HG03108 (cell line): ENCODE measurements around the gene TMEM62.
"Not testable (repeated sequence)": the region's sequence is repeated elsewhere in the genome, so short reads cannot be mapped to it uniquely, and the experiment has no call there.

Experiments used
- ATAC-seq: cut with Tn5 transposase; IDR thresholded peaks from one replicate; pipeline ENCODE4 v1.9.1; 2021; ENCODE audit warnings: moderate library complexity; ENCODE audit not compliant: unreplicated experiment

Gene TMEM62

DNA sequence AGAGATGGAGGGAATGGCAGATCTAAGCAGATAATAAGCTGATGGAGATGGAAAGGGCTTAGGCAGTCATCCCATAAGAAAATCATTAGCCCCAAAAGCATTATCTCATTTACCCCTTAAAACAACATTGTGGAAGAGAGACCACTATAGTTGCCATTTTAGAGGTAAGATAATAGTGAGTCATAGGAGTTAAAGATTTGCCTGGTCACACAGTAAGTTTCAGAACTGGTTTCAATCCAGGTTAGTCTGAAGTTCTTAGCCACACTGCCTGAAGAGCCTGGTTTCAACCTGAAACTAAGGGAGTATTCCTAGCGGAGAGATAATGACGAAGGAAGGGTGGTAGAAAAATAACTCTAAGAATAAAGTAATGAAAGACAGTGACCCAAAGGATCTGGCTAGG is 14.6 kb upstream of the TMEM62 start:
- ATAC-seq: no peak

- ATAC-seq: no peak
Measured at GRCh38 chr15:43121863-43122262, 11.5 kb upstream of the TMEM62 start.

- ATAC-seq: no peak
Measured at GRCh38 chr15:43125100-43125661, 8.2 kb upstream of the TMEM62 start.

DNA sequence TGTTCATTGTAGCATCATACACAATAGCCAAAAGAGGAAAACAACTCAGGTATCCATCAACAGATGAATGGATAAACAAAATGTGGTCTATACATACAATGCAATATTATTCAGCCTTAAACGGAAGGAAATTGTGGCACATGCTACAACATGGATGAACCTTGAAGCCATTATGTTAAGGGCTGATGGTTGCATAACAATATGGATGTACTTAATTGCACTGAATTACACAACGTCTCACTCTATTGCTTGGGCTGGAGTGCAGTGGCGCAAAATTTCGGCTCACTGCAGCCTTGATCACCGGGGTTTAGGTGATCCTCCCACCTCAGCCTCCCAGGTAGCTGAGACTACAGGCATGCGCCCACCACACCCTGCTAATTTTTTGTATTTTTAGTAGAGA is 7.0 kb upstream of the TMEM62 start:
- no peak for ATAC-seq

DNA sequence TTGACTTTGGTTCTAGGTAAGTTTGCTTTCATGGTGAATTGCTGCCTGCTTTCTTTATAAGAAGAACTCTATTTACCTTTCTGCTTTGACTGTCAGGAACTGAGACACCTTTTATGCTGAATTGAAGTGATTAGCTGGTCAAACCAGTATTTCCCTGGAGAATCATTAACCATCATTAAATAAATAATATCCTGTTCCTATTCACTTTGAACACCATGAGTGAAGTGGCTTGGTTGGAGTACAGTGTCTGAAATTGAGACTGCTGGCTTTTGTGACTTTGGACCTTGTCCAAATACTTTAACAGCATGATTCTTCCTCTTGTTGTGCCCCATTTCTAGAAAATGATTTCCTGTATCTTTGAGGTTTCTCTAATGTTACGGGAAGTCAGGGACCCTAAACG is 5.6 kb upstream of the TMEM62 start:
- no peak for ATAC-seq

GRCh38 chr15:43128174-43128979 is 5.0 kb upstream of the TMEM62 start:
- not testable (repeated sequence) for ATAC-seq

DNA sequence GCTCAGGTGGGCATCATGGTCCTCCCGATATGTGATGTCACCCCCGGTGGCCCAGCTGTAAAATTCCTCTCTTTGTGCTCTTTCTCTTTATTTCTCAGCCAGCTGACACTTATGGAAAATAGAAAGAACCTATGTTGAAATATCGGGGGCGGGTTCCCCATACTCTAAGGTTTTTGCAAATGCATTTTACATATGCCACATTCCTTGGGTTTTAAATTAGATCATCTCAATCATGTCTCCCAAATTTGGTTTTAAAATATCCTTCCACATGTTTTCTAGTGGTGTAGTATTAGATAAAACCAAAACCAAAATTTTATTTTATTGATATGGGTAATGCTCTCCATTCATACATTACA is 4.4 kb upstream of the TMEM62 start:
- ATAC-seq: no peak

DNA sequence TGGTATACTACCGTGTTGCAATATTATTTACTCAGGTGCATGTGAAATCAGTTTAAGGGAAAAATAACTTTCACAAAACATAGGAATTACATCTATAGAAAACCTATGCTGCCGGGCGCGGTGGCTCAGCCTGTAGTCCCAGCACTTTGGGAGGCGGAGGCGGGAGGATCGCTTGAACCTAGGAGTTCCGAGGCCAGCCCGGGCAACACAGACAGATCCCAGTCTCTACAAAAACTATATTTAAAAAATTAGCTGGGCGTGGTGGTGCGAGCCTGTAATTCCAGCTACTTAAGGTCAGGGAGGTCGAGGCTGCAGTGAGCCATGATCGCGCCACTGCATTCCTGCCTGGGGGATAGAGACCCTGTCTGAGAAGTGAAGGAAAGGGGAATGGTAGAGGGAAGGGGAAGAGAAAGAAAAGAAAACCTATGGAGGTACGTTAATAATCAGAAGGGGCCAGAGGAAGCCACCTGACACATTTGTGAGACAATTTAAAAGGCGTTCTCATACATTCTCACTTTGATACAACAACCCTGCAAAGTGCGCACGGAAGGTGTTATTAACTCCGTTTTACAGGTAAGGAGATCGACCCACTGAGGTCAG is 456 bp upstream of the TMEM62 start:
- no peak for ATAC-seq

- no peak for ATAC-seq
Measured at GRCh38 chr15:43134157-43134635, 810 bp downstream of the TMEM62 start.

DNA sequence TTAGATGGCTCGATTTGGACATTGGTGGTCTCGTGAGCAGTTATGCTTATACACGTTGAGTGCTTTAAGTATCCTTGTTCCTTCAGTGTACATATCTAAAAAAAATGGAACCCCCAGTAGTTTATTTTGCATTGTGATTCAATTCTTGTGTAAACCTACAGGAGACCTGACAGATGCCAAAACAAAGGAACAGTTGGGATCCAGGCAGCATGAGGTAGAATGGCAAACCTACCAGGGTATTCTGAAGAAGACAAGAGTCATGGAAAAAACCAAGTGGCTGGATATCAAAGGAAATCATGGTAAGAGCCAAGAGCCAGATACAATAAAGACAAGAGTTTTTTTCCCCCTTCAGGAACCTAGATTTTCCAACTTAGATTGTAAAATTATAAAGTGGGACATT is 2.0 kb downstream of the TMEM62 start:
- ATAC-seq: no peak

GRCh38 chr15:43143203-43143941 is 10.0 kb downstream of the TMEM62 start:
- no peak for ATAC-seq

GRCh38 chr15:43144512-43144911 is 11.1 kb downstream of the TMEM62 start:
- no peak for ATAC-seq

- no peak for ATAC-seq
Measured at GRCh38 chr15:43146184-43146583, 12.8 kb downstream of the TMEM62 start.

- ATAC-seq: no peak
Measured at GRCh38 chr15:43150191-43150929, 17.0 kb downstream of the TMEM62 start.

GRCh38 chr15:43151688-43152087 is 18.3 kb downstream of the TMEM62 start:
- ATAC-seq: no peak

GRCh38 chr15:43153269-43153668 is 19.9 kb downstream of the TMEM62 start:
- no peak for ATAC-seq

DNA sequence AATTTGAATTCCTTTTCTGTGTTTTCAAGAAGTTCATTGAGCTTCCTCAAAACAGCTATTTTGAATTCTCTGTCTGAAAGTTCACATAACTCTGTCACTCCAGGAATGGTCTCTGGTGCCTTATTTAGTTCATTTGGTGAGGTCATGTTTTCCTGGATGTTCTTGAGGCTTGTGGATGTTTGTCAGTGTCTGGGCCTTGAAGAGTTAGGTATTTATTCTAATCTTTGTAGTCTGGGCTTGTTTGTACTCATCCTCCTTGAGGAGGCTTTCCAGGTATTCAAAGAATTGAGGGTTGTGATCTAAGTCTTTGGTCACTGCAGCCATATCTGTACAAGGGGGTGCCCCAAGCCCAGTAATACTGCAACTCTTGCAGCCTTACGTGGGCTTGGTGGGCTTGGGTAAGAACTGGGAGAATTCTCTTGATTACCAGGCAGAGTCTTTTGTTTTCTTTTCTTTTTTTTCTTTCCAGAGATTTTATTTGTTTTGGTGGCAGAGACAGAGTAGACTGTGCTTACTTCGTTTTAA is 32.5 kb downstream of the TMEM62 start:
- ATAC-seq: no peak

GRCh38 chr15:43167261-43167660 is 33.9 kb downstream of the TMEM62 start:
- not testable (repeated sequence) for ATAC-seq

- ATAC-seq: no peak
Measured at GRCh38 chr15:43168192-43169107, 35.1 kb downstream of the TMEM62 start.

DNA sequence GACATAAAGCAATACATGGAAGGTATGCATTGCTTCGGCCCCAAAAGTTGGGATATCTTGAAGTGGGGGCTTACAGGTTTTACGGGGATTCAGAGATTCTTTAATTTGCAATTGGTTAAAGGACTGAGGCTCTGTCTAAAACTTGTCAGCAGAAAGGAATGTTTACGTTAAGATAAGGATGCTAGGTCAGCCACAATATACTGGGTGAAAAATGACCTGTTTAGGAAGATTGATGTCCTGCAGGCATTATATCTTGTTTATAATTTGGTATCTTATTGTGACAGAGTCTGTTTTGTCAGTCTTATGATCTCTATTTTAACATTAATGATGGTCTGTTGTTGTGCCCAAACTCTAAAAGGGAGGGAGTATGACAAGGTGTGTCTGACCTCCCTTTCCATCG is 36.5 kb downstream of the TMEM62 start:
- ATAC-seq: no peak
